GM12873 (cell line): ENCODE measurements around the gene CTNNBL1.

Experiments
- CTCF ChIP-seq: IDR thresholded peaks from 2 replicates; pipeline ENCODE4 v1.5.1; 2012; ENCODE audit warnings: low read depth, mild to moderate bottlenecking, moderate library complexity, low read length, control low read depth; ENCODE audit not compliant: insufficient read depth; ENCODE audit errors: missing control alignments

The CTNNBL1 gene

DNA sequence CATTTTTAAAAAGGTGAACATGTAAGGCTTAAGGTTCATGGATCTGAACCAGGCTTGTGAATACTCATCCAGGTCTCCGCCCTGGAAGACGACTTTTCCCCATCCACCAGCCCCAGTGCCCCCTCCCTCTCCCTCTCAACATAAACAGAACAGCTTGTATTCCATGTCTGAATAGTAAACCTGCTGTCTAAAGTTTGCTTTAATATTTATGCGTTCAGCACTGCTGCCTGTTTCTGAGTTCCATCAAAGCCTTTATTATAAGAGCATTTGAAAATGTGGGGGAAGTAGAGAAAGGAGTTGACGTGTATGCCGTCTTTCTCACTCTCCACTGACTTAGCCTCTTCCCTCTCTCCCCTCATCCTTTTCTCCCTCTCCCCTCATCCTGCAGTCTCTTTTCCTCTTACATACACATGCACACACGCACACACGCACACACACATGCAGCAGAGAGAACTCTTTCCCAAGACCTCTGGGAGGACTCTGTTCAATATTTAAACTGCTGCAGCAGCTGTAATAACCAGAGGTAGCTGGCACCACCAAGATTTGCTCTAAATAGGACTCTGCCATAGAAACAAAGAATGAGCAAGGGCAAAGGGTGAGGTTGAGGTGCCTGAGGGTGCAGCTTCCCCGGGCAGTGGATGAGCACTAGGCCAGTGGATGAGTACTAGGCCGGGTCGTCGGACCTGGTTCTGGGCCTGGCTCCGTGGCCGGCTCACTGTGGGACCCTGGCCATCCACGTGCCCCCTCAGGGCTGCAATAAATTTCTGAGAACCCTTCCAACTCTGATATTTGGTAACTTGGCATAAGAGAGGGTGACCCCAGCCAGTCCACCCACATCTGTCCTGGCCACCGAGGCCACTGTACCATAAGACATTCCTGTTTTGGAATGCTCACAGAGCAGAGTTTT is 173.7 kb downstream of the CTNNBL1 start:
- TF ChIP-seq CTCF: no peak

DNA sequence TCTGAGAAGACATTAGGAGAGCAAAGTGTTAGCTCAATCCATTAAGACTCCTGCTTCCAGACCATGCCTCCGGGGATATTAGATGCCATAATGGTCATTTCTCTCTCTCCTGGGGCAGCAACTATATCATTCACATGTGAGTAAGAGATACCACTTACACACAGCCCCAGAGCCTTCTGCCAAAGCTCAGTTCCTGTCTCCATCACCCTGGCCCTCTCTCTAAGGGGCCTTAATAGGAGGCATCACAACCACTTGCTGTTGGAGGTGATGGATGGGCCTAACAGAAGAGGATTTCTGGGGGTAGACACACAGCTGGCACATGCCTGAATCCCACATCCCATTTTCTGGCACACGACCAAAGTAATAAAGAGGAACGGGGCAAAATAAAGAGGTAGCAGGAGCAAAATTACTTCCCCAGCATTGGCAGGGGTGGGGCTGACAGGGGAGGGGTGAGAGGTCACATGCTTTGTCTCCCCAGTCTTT is 175.1 kb downstream of the CTNNBL1 start:
- TF ChIP-seq CTCF: no peak

DNA sequence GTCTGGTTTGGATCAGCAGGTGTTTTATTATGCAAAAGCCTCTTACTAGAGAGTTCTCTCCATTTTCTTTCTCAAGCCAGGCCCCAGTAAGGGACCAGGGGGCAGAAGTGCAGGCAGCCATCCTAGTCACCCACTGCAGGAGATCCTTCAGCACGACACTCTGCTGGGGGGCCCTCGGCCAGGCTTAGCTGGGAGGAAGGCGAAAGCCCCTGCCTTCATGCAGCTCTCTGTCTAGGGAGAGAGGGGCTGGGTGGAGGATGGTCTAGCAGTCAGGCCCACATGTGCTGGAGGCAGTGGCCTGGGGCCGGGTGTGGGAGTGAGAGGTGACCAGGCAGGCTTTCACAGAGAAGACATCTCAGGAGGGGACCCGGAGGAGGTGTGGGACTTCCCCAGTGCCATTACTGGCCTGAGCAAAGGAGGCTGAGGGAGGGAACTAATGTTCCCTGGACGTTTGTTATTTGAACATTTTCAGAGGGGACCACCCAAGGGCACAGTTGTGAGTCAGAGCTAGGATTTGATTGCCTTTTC is 175.6 kb downstream of the CTNNBL1 start:
- no peak for TF ChIP-seq CTCF

- no peak for TF ChIP-seq CTCF
Measured at GRCh38 chr20:37870294-37870693, 176.5 kb downstream of the CTNNBL1 start.

DNA sequence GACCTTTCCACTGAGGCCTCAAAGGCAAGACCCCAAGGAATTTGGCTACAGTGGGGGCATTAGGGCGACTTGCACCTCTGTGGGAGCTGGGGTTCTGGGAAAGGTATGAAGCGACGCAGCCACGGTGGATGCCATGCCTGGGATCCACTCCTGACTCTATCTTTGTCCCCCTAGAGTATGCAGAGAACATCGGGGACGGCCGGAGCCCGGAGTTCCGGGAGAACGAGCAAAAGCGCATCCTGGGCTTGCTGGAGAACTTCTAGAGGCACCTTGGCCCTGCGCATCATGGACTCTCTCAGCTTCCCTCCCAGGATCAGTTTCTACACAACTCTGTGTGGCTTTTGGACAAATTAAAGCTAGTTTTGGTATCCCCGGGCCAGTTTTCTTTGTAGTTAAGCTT is 177.9 kb downstream of the CTNNBL1 start:
- TF ChIP-seq CTCF: no peak

DNA sequence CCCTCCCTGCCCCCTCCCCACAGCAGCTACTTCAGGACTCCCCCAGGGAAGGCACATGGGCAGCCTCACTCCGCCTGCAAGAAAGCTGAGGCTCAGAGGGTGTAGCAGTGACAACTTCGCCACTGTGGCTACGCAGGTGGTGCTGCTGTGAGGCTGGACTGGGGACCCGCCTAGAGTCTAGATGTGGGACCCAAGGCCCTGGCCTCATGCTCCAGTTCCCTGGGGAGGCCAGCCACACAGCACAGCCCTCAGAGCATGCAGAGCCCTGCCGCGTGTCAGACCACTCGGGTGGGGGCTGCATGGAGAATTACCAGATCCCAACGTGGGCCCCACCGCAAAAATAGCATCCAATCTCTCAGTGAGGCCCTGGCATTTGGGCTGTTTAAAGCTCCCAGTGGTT is 178.3 kb downstream of the CTNNBL1 start:
- no peak for TF ChIP-seq CTCF

DNA sequence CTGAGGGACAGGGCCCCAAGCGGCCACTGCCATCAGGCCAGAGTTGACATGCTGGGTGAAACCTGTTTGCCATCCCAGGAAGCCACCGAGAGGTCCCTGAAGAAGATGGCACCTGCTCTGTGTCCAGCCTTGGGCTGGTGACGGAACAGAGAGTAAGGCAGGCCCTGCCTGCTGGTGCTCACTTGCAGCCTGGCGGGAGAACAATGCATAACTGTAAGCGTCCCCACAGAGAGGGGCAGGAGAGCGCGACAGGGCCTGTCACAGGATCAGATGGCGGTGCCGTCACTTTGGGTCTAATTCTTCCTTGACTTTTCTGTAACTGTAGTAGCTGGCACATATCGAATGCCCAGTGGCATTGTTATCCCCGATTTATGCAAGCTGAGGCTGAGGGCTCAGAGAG is 180.1 kb downstream of the CTNNBL1 start:
- TF ChIP-seq CTCF: no peak
